SK-N-SH (cell line): ENCODE data around the gene CHD1L.

Experiments
- CTCF ChIP-seq: fragments of 200-600 bp; sonication (generic); IDR thresholded peaks from 2 replicates; pipeline ENCODE4 v1.6.1; 2017; ENCODE audit warnings: antibody characterized with exemption, mild to moderate bottlenecking, moderate library complexity
- ELF1 ChIP-seq: IDR thresholded peaks from 2 replicates; pipeline ENCODE4 v1.4.0; 2012
- EZH2phosphoT487 ChIP-seq: fragments of 200-600 bp; sonication (generic); IDR thresholded peaks from 2 replicates; pipeline ENCODE4 v1.6.1; 2017; ENCODE audit warnings: low read depth, mixed run types, mild to moderate bottlenecking, antibody characterized with exemption, moderate library complexity, borderline replicate concordance
- GABPA ChIP-seq: IDR thresholded peaks from 2 replicates; pipeline ENCODE4 v1.4.0; 2012; ENCODE audit warnings: low read depth, mild to moderate bottlenecking
- GATA2 ChIP-seq: sonication (generic); formaldehyde crosslinking; IDR thresholded peaks from 2 replicates; pipeline ENCODE4 v1.5.0; 2020; ENCODE audit warnings: mild to moderate bottlenecking, missing genetic modification reagents
- MAX ChIP-seq: IDR thresholded peaks from 2 replicates; pipeline ENCODE4 v1.4.0; 2012; ENCODE audit warnings: low read depth
- MXI1 ChIP-seq: IDR thresholded peaks from 2 replicates; pipeline ENCODE4 v1.6.1; 2012; ENCODE audit warnings: mild to moderate bottlenecking, low read depth, low read length, improper control_type of control experiment
- NFIC ChIP-seq: IDR thresholded peaks from 2 replicates; pipeline ENCODE4 v1.4.0; 2012; ENCODE audit warnings: borderline replicate concordance
- POLR2AphosphoS5 ChIP-seq: IDR thresholded peaks from 2 replicates; pipeline ENCODE4 v1.6.1; 2012; ENCODE audit warnings: low read depth, low read length
- RAD21 ChIP-seq: IDR thresholded peaks from 2 replicates; pipeline ENCODE4 v1.6.1; 2012; ENCODE audit warnings: mild to moderate bottlenecking, low read length
- REST ChIP-seq: IDR thresholded peaks from 2 replicates; pipeline ENCODE4 v1.6.1; 2012; ENCODE audit warnings: mild to moderate bottlenecking, low read depth, low read length, moderate library complexity
- SMC3 ChIP-seq: IDR thresholded peaks from 2 replicates; pipeline ENCODE4 v1.6.1; 2012; ENCODE audit warnings: low read depth, low read length, improper control_type of control experiment
- TAF1 ChIP-seq: IDR thresholded peaks from 2 replicates; pipeline ENCODE4 v1.6.1; 2012; ENCODE audit warnings: low read depth, mild to moderate bottlenecking, low read length, moderate library complexity, borderline replicate concordance
- ZBTB33 ChIP-seq: IDR thresholded peaks from 2 replicates; pipeline ENCODE4 v1.4.0; 2012; ENCODE audit warnings: low read depth, borderline replicate concordance

DNA sequence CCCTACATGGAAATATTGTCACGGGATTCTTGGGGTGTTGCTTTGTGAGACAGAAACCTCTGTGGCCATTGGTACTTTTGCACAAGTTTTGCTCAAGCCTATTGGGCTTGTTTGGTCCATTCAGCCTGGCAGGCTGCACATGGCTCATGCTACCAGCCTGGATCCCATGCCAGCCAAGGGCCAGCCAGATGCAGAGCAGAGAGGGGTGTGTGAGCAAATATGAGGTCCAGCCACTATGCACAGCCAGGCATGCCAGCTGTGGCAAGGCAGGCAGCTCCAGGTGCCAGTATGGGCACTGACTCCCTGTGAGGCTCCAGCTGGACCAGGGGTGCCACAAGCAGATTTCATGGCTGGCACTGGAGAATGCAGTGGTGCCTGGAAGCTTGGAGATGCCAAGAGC is 6.7 kb upstream of the CHD1L start:
- TF ChIP-seq GABPA (no peak), ZBTB33 (no peak), REST (no peak), CTCF (no peak), POLR2AphosphoS5 (no peak), GATA2 (CRISPR knock-in tag) (no peak), TAF1 (no peak), ELF1 (no peak), RAD21 (no peak), EZH2phosphoT487 (no peak), MAX (no peak), NFIC (no peak), MXI1 (no peak), SMC3 (no peak)
